Measurements from ENCODE around the gene NFE2L2. TPM values are rescaled to one million over a fixed set of nuclear protein-coding genes. Genes with fewer than 3 reads are reported as not detected.

NFE2L2 gene
- total RNA-seq, 1 donor from 2014 or later: 51.4 TPM

DNA sequence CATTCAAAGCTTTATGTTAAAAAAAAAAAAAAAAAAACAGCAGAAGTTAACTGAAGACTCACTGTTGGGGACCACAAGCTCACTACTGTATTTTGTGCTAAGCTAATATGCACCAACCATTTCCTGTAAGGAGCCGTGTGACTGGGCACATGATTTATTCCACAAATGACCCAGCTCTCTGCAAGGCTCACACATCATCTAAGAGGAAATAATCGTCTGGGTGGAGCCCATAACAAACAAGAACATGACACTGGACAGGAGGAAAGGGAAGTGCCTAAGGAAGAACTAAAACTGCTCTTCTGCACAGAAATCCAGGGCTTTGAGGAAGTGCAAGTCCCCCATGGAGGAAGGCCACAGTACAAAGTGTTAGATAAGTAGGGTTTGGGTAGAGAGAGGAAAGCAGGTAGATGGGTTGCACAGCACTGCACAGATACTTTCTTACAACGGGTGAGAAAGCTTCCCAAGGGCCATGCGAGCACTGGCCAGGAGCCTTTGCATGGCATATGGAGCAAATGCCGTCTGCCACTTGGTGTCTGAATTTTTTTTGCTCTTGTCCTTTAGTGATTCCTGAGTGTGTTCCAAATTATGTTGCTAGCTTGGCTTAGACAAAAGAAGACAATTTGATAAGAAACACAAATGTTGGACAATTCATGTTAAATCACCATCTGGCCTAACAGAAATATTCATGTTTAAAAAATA, 24.4 kb downstream of the NFE2L2 start:
- H3K4me1 Mint-ChIP-seq (ENCODE audit: low read depth, unreplicated experiment): peaks cover 55% of the 10 kb centered on the region
- peaks cover 8% of the 10 kb centered on the region for H3K9me3 Mint-ChIP-seq (ENCODE audit: unreplicated experiment)
- peak; percentile 43 for DNase-seq
- TF ChIP-seq, protein P1, sequence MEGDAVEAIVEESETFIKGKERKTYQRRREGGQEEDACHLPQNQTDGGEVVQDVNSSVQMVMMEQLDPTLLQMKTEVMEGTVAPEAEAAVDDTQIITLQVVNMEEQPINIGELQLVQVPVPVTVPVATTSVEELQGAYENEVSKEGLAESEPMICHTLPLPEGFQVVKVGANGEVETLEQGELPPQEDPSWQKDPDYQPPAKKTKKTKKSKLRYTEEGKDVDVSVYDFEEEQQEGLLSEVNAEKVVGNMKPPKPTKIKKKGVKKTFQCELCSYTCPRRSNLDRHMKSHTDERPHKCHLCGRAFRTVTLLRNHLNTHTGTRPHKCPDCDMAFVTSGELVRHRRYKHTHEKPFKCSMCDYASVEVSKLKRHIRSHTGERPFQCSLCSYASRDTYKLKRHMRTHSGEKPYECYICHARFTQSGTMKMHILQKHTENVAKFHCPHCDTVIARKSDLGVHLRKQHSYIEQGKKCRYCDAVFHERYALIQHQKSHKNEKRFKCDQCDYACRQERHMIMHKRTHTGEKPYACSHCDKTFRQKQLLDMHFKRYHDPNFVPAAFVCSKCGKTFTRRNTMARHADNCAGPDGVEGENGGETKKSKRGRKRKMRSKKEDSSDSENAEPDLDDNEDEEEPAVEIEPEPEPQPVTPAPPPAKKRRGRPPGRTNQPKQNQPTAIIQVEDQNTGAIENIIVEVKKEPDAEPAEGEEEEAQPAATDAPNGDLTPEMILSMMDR (IDR thresholded peaks at IDR 0.05; ENCODE audit: partially characterized antibody, unreplicated experiment): no peak
- no peaks in the 10 kb centered on the region for H3K27me3 Mint-ChIP-seq (ENCODE audit: unreplicated experiment)
- H3K27ac Mint-ChIP-seq (ENCODE audit: unreplicated experiment): peak overlapping the region; percentile 98
- H3K36me3 Mint-ChIP-seq (ENCODE audit: unreplicated experiment): no peaks in the 10 kb centered on the region
- peak overlapping the region; percentile 74 for H3K4me3 Mint-ChIP-seq (ENCODE audit: unreplicated experiment)

DNA sequence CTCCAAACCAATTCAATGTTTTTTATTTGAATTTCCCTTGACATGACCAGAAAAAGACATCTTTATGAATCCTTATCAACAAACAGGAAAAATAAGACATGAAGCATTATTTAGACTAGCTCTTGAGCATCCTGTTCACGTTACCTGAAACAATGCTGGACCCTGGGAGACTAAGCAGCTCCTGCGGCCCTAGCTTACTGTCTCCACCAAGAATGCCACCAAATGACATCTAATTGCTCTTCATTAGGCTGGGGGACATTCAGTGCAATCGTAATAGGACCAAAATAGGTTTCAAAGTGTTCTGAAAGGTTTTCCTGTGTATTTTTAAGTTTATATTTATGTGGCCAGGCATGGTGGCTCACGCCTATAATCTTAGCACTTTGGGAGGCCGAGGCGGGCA, 25.5 kb downstream of the NFE2L2 start:
- Mint-ChIP-seq H3K27ac (ENCODE audit: unreplicated experiment) (peak overlapping the region; percentile 98), H3K9me3 (ENCODE audit: unreplicated experiment) (peaks cover 8% of the 10 kb centered on the region), H3K4me3 (ENCODE audit: unreplicated experiment) (peak overlapping the region; percentile 20), H3K36me3 (ENCODE audit: unreplicated experiment) (no peaks in the 10 kb centered on the region), H3K27me3 (ENCODE audit: unreplicated experiment) (no peaks in the 10 kb centered on the region), H3K4me1 (ENCODE audit: low read depth, unreplicated experiment) (peaks cover 53% of the 10 kb centered on the region)
- TF ChIP-seq, protein P1 (IDR thresholded peaks at IDR 0.05; ENCODE audit: partially characterized antibody, unreplicated experiment): no peak
- no peak for DNase-seq

DNA sequence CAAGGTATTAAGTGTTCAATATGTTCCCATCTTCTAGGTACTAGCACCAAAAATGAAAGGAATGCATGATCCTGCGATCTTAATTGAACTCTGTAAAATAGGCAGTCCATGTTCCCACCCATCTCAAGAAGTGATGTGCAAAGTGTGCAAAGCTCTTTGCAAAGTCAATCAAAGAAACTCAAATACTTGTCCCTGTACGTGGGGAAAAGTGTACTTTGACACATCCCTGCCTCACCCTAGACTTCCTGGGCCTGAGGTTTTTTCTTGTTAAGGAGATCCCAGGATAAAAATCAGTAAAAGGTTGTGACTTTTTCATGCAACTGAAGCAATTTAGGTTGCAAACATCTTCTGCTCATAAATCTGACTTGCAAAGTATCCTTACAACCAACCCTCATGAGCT, 26.6 kb downstream of the NFE2L2 start:
- Mint-ChIP-seq H3K27me3 (ENCODE audit: unreplicated experiment) (no peaks in the 10 kb centered on the region), H3K27ac (ENCODE audit: unreplicated experiment) (no peak overlapping the region), H3K4me3 (ENCODE audit: unreplicated experiment) (no peak overlapping the region), H3K36me3 (ENCODE audit: unreplicated experiment) (no peaks in the 10 kb centered on the region), H3K4me1 (ENCODE audit: low read depth, unreplicated experiment) (peaks cover 49% of the 10 kb centered on the region), H3K9me3 (ENCODE audit: unreplicated experiment) (peaks cover 8% of the 10 kb centered on the region)
- TF ChIP-seq, protein P1 (IDR thresholded peaks at IDR 0.05; ENCODE audit: partially characterized antibody, unreplicated experiment): no peak
- DNase-seq: no peak

- TF ChIP-seq, protein P1 (IDR thresholded peaks at IDR 0.05; ENCODE audit: partially characterized antibody, unreplicated experiment): peak; percentile 39
- no peak overlapping the region for H3K4me3 Mint-ChIP-seq (ENCODE audit: unreplicated experiment)
- H3K9me3 Mint-ChIP-seq (ENCODE audit: unreplicated experiment): peaks cover 8% of the 10 kb centered on the region
- H3K27me3 Mint-ChIP-seq (ENCODE audit: unreplicated experiment): no peaks in the 10 kb centered on the region
- DNase-seq: no peak
- peaks cover 31% of the 10 kb centered on the region for H3K4me1 Mint-ChIP-seq (ENCODE audit: low read depth, unreplicated experiment)
- H3K36me3 Mint-ChIP-seq (ENCODE audit: unreplicated experiment): peaks cover 2% of the 10 kb centered on the region
- H3K27ac Mint-ChIP-seq (ENCODE audit: unreplicated experiment): no peak overlapping the region
These were observed 28.6 kb downstream of the NFE2L2 start for GRCh38 chr2:177235855-177236437.

DNA sequence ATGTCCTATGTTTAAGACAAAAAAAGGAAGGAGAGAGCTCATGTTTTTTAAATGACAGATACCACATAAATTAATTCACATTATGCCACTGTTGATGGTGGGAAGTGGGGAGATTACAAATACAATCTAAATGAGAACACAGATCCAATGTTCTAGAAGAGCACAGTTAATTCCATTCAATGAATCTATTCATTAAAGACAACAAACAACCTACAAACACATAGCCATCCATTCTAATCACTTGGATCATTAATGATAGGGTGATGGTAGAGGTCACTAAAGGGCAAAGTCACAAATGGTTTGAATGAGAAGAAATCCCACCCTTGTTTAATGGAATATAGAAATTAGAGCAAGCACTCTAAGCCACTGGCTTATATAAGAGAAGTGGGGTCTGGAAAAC, 30.3 kb downstream of the NFE2L2 start:
- TF ChIP-seq, protein P1 (IDR thresholded peaks at IDR 0.05; ENCODE audit: partially characterized antibody, unreplicated experiment): no peak
- no peak overlapping the region for H3K27ac Mint-ChIP-seq (ENCODE audit: unreplicated experiment)

More for the DNA sequence above, 30.3 kb downstream of the NFE2L2 start:
- Mint-ChIP-seq H3K27me3 (ENCODE audit: unreplicated experiment) (peaks cover 6% of the 10 kb centered on the region), H3K4me1 (ENCODE audit: low read depth, unreplicated experiment) (peaks cover 30% of the 10 kb centered on the region), H3K4me3 (ENCODE audit: unreplicated experiment) (no peak overlapping the region), H3K36me3 (ENCODE audit: unreplicated experiment) (peaks cover 4% of the 10 kb centered on the region), H3K9me3 (ENCODE audit: unreplicated experiment) (peaks cover 12% of the 10 kb centered on the region)
- DNase-seq: no peak
